ENCODE data around the gene PLAU.
A peak's percentile ranks its signal among the peaks of the same experiment; 100 is the strongest.

The PLAU gene

GRCh38 chr10:73874267-73875138 is 36.4 kb upstream of the PLAU start, which contains the start of gene CAMK2G:
Gene CAMK2G, minus strand, starts transcription at chr10:73874555. Its CDS starts 94 bp downstream, at chr10:73874461.
- peak within 1 kb of the TSS; percentile 65 for H3K4me3 ChIP-seq (ENCODE audit: low read depth, low read length)
- DNase-seq (ENCODE audit: low read depth), result peak; percentile 90
- TF ChIP-seq CTCF (IDR thresholded peaks at IDR 0.05; ENCODE audit: low read depth, low read length) (no peak), MAX (IDR thresholded peaks at IDR 0.05; ENCODE audit: low read depth, low read length) (peak; percentile 41), MYC (IDR thresholded peaks at IDR 0.05; ENCODE audit: low read depth, low read length) (peak; percentile 62), POLR2A (IDR thresholded peaks at IDR 0.05; ENCODE audit: extremely low read depth, insufficient read length) (peak; percentile 81)

GRCh38 chr10:73875139-73875475 is 35.8 kb upstream of the PLAU start:
- no peak for TF ChIP-seq MYC (IDR thresholded peaks at IDR 0.05; ENCODE audit: low read depth, low read length)
- TF ChIP-seq MAX (IDR thresholded peaks at IDR 0.05; ENCODE audit: low read depth, low read length), result no peak
- no peak for TF ChIP-seq POLR2A (IDR thresholded peaks at IDR 0.05; ENCODE audit: extremely low read depth, insufficient read length)
- H3K4me3 ChIP-seq (ENCODE audit: low read depth, low read length), result peak overlapping the region; percentile 65
- DNase-seq (ENCODE audit: low read depth), result no peak

- no peak overlapping the region for H3K4me3 ChIP-seq (ENCODE audit: low read depth, low read length)
- TF ChIP-seq MAX (IDR thresholded peaks at IDR 0.05; ENCODE audit: low read depth, low read length) (no peak), MYC (IDR thresholded peaks at IDR 0.05; ENCODE audit: low read depth, low read length) (no peak), CTCF (IDR thresholded peaks at IDR 0.05; ENCODE audit: low read depth, low read length) (no peak), POLR2A (IDR thresholded peaks at IDR 0.05; ENCODE audit: extremely low read depth, insufficient read length) (no peak)
- no peak for DNase-seq (ENCODE audit: low read depth)
Observed at GRCh38 chr10:73876157-73876556, 34.8 kb upstream of the PLAU start.

- H3K4me3 ChIP-seq (ENCODE audit: low read depth, low read length), result no peak overlapping the region
- TF ChIP-seq CTCF (IDR thresholded peaks at IDR 0.05; ENCODE audit: low read depth, low read length) (no peak), POLR2A (IDR thresholded peaks at IDR 0.05; ENCODE audit: extremely low read depth, insufficient read length) (no peak), MYC (IDR thresholded peaks at IDR 0.05; ENCODE audit: low read depth, low read length) (no peak), MAX (IDR thresholded peaks at IDR 0.05; ENCODE audit: low read depth, low read length) (no peak)
Observed at GRCh38 chr10:73876566-73876965, 34.4 kb upstream of the PLAU start.

GRCh38 chr10:73876971-73877370 is 34.0 kb upstream of the PLAU start:
- no peak for DNase-seq (ENCODE audit: low read depth)
- no peak overlapping the region for H3K4me3 ChIP-seq (ENCODE audit: low read depth, low read length)
- TF ChIP-seq MYC (IDR thresholded peaks at IDR 0.05; ENCODE audit: low read depth, low read length) (no peak), POLR2A (IDR thresholded peaks at IDR 0.05; ENCODE audit: extremely low read depth, insufficient read length) (no peak), MAX (IDR thresholded peaks at IDR 0.05; ENCODE audit: low read depth, low read length) (no peak), CTCF (IDR thresholded peaks at IDR 0.05; ENCODE audit: low read depth, low read length) (no peak)

More at GRCh38 chr10:73876566-73876965, 34.4 kb upstream of the PLAU start:
- no peak for DNase-seq (ENCODE audit: low read depth)

GRCh38 chr10:73877533-73878160 is 33.3 kb upstream of the PLAU start:
- no peak overlapping the region for H3K4me3 ChIP-seq (ENCODE audit: low read depth, low read length)
- no peak for DNase-seq (ENCODE audit: low read depth)
- TF ChIP-seq MYC (IDR thresholded peaks at IDR 0.05; ENCODE audit: low read depth, low read length), result no peak

Measured in NB4 (cell line).